PFSK-1 (cell line): ENCODE measurements around the gene CARD9.

Source experiments
- FOXP2 ChIP-seq: optimal IDR thresholded peaks from 2 replicates; pipeline ENCODE3; 2011; ENCODE audit warnings: borderline replicate concordance, control low read depth, inconsistent platforms; ENCODE audit not compliant: insufficient read depth; ENCODE audit errors: extremely low read length, extremely low read depth
- POLR2AphosphoS5 ChIP-seq: IDR thresholded peaks from 2 replicates; pipeline ENCODE4 v1.6.1; 2012; ENCODE audit warnings: low read depth, mild to moderate bottlenecking, control low read depth, low read length, moderate library complexity
- SIN3A ChIP-seq: IDR thresholded peaks from 2 replicates; pipeline ENCODE4 v1.6.1; 2012; ENCODE audit warnings: mild to moderate bottlenecking, low read length, moderate library complexity, borderline replicate concordance; ENCODE audit not compliant: insufficient read depth
- TAF1 ChIP-seq: IDR thresholded peaks from 2 replicates; pipeline ENCODE4 v1.6.1; 2012; ENCODE audit warnings: low read length, control low read depth, borderline replicate concordance; ENCODE audit not compliant: insufficient read depth
- TF ChIP-seq, protein P1 (sequence below), 2 experiments: IDR thresholded peaks; 2 replicates each; pipeline versions ENCODE4 v1.6.1 to v1.8.0; 2011 to 2012; ENCODE audit warnings: low read depth in 2 of 2, low read length in 2 of 2, control low read depth in 1 of 2, inconsistent platforms in 1 of 2, mild to moderate bottlenecking in 1 of 2, moderate library complexity in 1 of 2; ENCODE audit not compliant: insufficient read depth in 1 of 2

The CARD9 gene

DNA sequence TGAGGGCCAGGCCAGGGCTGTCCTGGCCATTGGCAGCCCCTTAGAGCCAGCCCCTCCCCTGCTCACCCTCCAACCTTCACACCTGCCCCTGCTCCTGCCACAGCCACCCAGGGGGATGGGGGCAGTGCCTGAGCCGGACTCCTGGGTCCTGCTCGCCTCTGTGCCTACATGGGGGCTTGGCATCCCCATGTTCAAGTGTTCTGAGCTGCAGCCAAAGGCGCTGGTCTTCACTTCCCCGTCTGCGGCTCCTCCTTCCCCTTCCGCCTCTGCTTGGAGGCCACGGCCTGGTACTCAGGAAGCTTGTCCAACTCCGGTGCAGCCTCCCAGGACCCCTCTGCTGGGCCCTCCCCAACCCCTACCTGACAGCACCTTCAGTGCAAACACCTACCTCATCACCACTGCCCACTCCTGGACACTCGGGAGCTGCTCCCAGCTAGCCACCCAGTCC, 7.7 kb downstream of the CARD9 start:
- no peak for TF ChIP-seq FOXP2
- TF ChIP-seq SIN3A, result no peak
- TF ChIP-seq POLR2AphosphoS5, result no peak
- TF ChIP-seq, protein P1, sequence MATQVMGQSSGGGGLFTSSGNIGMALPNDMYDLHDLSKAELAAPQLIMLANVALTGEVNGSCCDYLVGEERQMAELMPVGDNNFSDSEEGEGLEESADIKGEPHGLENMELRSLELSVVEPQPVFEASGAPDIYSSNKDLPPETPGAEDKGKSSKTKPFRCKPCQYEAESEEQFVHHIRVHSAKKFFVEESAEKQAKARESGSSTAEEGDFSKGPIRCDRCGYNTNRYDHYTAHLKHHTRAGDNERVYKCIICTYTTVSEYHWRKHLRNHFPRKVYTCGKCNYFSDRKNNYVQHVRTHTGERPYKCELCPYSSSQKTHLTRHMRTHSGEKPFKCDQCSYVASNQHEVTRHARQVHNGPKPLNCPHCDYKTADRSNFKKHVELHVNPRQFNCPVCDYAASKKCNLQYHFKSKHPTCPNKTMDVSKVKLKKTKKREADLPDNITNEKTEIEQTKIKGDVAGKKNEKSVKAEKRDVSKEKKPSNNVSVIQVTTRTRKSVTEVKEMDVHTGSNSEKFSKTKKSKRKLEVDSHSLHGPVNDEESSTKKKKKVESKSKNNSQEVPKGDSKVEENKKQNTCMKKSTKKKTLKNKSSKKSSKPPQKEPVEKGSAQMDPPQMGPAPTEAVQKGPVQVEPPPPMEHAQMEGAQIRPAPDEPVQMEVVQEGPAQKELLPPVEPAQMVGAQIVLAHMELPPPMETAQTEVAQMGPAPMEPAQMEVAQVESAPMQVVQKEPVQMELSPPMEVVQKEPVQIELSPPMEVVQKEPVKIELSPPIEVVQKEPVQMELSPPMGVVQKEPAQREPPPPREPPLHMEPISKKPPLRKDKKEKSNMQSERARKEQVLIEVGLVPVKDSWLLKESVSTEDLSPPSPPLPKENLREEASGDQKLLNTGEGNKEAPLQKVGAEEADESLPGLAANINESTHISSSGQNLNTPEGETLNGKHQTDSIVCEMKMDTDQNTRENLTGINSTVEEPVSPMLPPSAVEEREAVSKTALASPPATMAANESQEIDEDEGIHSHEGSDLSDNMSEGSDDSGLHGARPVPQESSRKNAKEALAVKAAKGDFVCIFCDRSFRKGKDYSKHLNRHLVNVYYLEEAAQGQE (IDR thresholded peaks at IDR 0.05; ENCODE audit: insufficient read depth in 1 of 2, low read depth in 2 of 2, low read length in 2 of 2), result no peak
- TF ChIP-seq TAF1, result no peak

DNA sequence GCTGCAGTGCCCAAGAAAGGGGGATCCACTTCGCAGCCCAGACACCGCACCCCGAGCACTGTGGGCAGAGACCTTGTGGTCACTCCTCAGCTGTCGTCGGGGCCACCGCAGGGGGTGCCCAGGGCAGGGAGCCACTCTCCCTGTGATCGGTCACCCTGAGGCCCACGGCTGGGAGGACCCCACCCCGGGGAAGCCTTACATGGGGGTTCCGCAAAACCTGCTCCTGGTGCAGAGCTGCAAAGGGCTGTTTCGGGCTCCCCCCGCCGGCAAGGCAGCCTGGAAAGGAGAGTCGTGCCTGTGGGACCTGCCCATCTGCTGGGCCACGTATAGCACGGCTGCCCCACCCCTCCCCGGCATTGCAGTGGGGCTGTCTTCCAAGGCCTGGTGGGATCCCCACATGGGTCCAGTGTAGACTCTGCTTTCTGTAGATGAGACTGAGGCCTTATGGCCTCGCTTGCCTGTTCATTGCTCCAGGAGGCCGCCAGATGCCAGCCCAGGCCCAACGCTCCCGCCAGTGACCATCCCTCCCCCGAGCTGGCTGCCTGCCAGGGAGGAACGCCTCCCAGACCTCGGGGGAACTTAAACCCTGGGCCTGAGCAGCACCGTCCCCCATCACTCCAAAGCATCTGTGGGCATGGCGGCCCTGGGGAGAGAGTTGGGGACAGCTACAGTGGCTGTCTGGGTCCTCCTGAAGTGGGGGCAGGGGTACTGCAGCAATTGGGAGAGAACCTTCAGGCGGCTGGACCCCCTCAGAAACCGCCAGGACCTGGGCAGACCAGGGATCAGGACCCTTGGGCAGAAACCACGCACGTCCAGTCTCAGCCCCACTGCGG, 8.3 kb downstream of the CARD9 start:
- TF ChIP-seq POLR2AphosphoS5 (no peak), SIN3A (no peak), FOXP2 (no peak), TAF1 (no peak)
- TF ChIP-seq, protein P1 (IDR thresholded peaks at IDR 0.05; ENCODE audit: insufficient read depth in 1 of 2, low read depth in 2 of 2, low read length in 2 of 2), result no peak

DNA sequence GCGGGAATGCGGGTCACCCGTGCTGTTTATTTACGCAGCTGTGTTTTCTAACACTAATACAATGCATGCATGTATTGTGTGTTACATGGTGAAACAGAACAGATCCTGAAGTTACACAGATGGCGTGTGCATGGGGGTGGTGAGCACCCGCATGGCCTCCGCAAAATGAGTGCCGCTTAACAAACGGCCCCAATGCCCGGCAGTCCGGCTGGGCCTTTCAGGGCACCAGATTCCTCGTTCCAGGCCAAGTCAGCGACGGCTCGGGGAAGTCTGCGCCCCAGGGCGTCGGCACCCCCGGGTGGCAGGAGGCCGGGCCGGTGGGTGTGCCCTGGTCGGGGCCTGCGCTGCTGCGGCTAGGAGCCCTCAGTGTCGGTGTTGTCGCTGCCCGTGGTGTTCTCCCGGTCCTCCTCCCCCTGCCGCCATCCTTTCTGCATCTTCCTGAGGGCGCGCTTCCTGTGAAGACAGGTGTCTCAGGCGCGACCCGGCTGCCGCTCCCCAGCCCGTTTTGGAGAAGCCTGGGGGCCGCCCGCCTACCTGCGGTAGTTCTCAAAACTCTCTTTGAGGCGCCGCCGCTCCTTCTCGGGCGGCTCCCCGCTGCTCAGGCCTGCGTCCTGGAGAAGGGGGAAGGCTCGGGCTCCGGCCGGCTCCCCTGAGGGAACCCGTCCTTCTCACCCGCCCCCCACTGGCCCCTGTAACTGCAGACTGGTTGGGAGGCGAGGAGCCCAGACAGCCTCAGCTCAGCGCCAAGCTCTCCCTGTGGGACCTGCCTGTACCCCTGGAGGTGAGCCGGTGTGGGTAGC, 9.3 kb downstream of the CARD9 start:
- TF ChIP-seq TAF1 (no peak), SIN3A (no peak), FOXP2 (no peak), POLR2AphosphoS5 (no peak)
- TF ChIP-seq, protein P1 (IDR thresholded peaks at IDR 0.05; ENCODE audit: insufficient read depth in 1 of 2, low read depth in 2 of 2, low read length in 2 of 2), result no peak

DNA sequence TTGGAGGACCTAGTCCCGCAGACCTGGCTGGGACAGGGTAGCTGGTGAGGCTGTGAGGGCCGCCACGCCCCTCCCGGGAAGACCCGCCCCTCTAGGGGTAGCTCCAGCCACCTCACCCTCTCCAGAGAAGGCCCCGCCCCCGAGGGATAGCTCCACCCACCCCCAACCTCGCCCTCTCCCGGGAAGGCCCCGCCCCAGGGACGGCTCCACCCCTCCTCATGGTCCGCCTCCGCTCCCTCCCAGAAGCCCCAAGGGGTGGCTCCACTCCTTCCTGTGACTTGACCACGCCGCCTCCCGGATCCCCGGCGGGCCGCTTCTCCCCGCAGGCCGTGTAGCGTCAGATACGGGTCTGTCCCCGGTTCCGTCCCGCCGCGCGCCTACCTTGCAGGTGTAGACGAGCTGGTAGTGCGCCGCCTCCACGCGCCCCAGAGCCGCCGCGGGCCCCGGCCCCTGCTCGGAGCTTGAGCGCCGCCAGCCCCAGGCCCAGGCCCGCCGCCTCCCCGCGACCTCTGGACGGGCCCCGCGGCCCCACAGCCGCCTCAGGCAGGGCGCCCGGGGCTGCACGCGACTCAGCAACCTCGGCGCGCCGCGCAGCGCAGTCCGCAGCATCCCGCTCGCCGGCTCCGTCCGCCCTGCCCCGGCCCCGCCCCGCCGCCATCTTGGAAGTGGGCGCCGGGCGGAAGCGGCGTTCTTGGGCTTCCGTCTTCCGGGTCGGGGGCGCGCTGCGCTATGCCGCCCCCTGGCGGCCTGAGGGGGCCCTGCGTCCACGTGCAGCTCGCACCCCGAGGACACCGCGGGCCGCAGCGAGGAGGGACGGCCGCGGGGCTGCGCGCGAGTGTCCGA, 10.1 kb downstream of the CARD9 start, which contains the start of gene DNLZ:
Gene DNLZ (minus strand): TSS at position 639 of the 843 bp plus-strand sequence. CDS start 30 bp downstream, at position 609.
- TF ChIP-seq POLR2AphosphoS5 (peak; percentile 68), SIN3A (peak; percentile 68; the same call in 1 of the 2 replicates), TAF1 (0 out of 2 replicates have a peak, but pooled peaks have one; percentile 38), FOXP2 (no peak)
- TF ChIP-seq, protein P1 (IDR thresholded peaks at IDR 0.05; ENCODE audit: insufficient read depth in 1 of 2, low read depth in 2 of 2, low read length in 2 of 2), result 0 out of 4 replicates have a peak, but pooled peaks of 1 of the 2 experiments have one; percentile 11
